Activated B cell treated with CpG ODN at 0.5 μM for 24 hours (primary cell): Measurements from ENCODE around the gene OTUD3. TPM values are rescaled to one million over a fixed set of nuclear protein-coding genes. Genes with fewer than 3 reads are reported as not detected.
"Not testable (repeated sequence)": the region's sequence is repeated elsewhere in the genome, so short reads cannot be mapped to it uniquely, and the experiment has no call there.

Experiments used
- ATAC-seq: fragments of 200-7000 bp; cut with Tn5 transposase; one replicate; pipeline ENCODE4 v1.10.0; 2021; ENCODE audit warnings: low read depth, mild to moderate bottlenecking, moderate library complexity
- CTCF ChIA-PET: fragments of 350-600 bp; sonication (Branson Sonifier 250); formaldehyde crosslinking; loops from one replicate; lab custom pipeline; 2021; ENCODE audit warnings: antibody characterized with exemption; lab: Charles Lee
- POLR2A ChIA-PET: fragments of 350-600 bp; sonication (Branson Sonifier 250); formaldehyde crosslinking; loops from one replicate; lab custom pipeline; 2021; ENCODE audit warnings: antibody characterized with exemption; lab: Charles Lee
- DNase-seq: peaks from one replicate; pipeline ENCODE4 v3.0.0; 2022
- H3K27ac Mint-ChIP-seq: one replicate; pipeline ENCODE4 v1.8.0; 2020; ENCODE audit warnings: mixed read lengths
- H3K27me3 Mint-ChIP-seq: one replicate; pipeline ENCODE4 v1.8.0; 2021; ENCODE audit warnings: mixed read lengths
- H3K36me3 Mint-ChIP-seq: one replicate; pipeline ENCODE4 v1.8.0; 2021; ENCODE audit warnings: low read depth, mixed read lengths
- H3K4me1 Mint-ChIP-seq: one replicate; pipeline ENCODE4 v1.8.0; 2021; ENCODE audit warnings: mixed read lengths
- H3K4me3 Mint-ChIP-seq: one replicate; pipeline ENCODE4 v1.8.0; 2020; ENCODE audit warnings: mild to moderate bottlenecking, mixed read lengths
- H3K9me3 Mint-ChIP-seq: one replicate; pipeline ENCODE4 v1.8.0; 2020; ENCODE audit warnings: mixed read lengths
- CTCF ChIP-seq: fragments of 200-600 bp; IDR thresholded peaks from one replicate; pipeline ENCODE4 v1.8.0; 2022; ENCODE audit warnings: antibody characterized with exemption, mild to moderate bottlenecking
- intact Hi-C: fragments of 100-400 bp; cut with micrococcal nuclease; formaldehyde crosslinking; loops from one replicate; pipeline ENCODE4 v1.15.1; 2024
- total RNA-seq: library from RNA; stranded (reverse); gene quantifications from 2 replicates; pipeline ENCODE4 v1.2.3, GENCODE V29; 2022

OTUD3 gene
- total RNA-seq, 1 donor from 2014 or later, result 14.2 TPM

GRCh38 chr1:19923953-19924346, 41.8 kb downstream of the OTUD3 start:
- POLR2A ChIA-PET, result no interaction called here
- peaks cover 5% of the 10 kb centered on the region for H3K27me3 Mint-ChIP-seq
- no peaks in the 10 kb centered on the region for H3K4me1 Mint-ChIP-seq
- intact Hi-C loops, result no loop called here
- no peak for TF ChIP-seq CTCF
- H3K36me3 Mint-ChIP-seq, result no peaks in the 10 kb centered on the region
- no peaks in the 10 kb centered on the region for H3K9me3 Mint-ChIP-seq
- CTCF ChIA-PET, result no interaction called here
- H3K27ac Mint-ChIP-seq, result no peak overlapping the region
- no peak overlapping the region for H3K4me3 Mint-ChIP-seq
- ATAC-seq (no peak), DNase-seq (no peak)

- Mint-ChIP-seq H3K4me1 (no peaks in the 10 kb centered on the region), H3K4me3 (no peak overlapping the region), H3K27ac (no peak overlapping the region), H3K36me3 (no peaks in the 10 kb centered on the region), H3K27me3 (peaks cover 5% of the 10 kb centered on the region), H3K9me3 (peaks cover 7% of the 10 kb centered on the region)
- DNase-seq (no peak), ATAC-seq (no peak)
- intact Hi-C loops, result no loop called here
- ChIA-PET CTCF (interaction anchor here (1.0 kb wide), 1 partner anchor 609 kb away, joined by 3 read pairs; no protein-coding TSS in a partner anchor), POLR2A (no interaction called here)
- no peak for TF ChIP-seq CTCF
Observed at GRCh38 chr1:19925342-19926070, 43.3 kb downstream of the OTUD3 start.

- Mint-ChIP-seq H3K4me1 (no peaks in the 10 kb centered on the region), H3K27ac (no peak overlapping the region), H3K9me3 (peaks cover 7% of the 10 kb centered on the region), H3K36me3 (no peaks in the 10 kb centered on the region), H3K27me3 (peaks cover 5% of the 10 kb centered on the region), H3K4me3 (no peak overlapping the region)
- ATAC-seq (no peak), DNase-seq (no peak)
- ChIA-PET CTCF (no interaction called here), POLR2A (no interaction called here)
- intact Hi-C loops, result no loop called here
- no peak for TF ChIP-seq CTCF
Observed at GRCh38 chr1:19926296-19927129, 44.3 kb downstream of the OTUD3 start.

DNA sequence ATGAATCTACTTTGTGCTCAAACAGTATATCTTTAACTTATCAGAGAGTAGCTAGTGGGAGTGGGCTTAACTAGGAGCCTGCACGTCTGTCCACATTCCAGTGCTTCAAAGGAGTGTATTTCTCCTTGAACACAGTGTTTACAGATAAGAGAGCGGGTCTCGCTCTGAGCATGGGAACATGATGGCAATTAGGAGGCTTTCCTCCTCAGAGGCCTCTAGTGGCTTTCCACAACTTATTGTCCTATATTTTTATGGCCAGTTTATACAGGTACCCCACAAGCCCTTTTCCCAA, 44.9 kb downstream of the OTUD3 start:
- H3K27ac Mint-ChIP-seq, intact Hi-C loops, H3K4me3 Mint-ChIP-seq, H3K27me3 Mint-ChIP-seq, ATAC-seq, H3K36me3 Mint-ChIP-seq, POLR2A ChIA-PET, CTCF ChIA-PET, H3K4me1 Mint-ChIP-seq, DNase-seq, H3K9me3 Mint-ChIP-seq: not testable (repeated sequence)

GRCh38 chr1:19932866-19933265, 50.7 kb downstream of the OTUD3 start:
- no peak for TF ChIP-seq CTCF
- H3K4me1 Mint-ChIP-seq, result peaks cover 4% of the 10 kb centered on the region
- DNase-seq, result no peak
- H3K9me3 Mint-ChIP-seq, result peaks cover 11% of the 10 kb centered on the region
- no peaks in the 10 kb centered on the region for H3K27me3 Mint-ChIP-seq
- H3K36me3 Mint-ChIP-seq, result no peaks in the 10 kb centered on the region
- ChIA-PET POLR2A (no interaction called here), CTCF (no interaction called here)
- no peak overlapping the region for H3K4me3 Mint-ChIP-seq
- H3K27ac Mint-ChIP-seq, result no peak overlapping the region
- intact Hi-C loops, result no loop called here
- no peak for ATAC-seq
